Stimulated activated CD4-positive, alpha-beta T cell treated with anti-CD3 and anti-CD28 coated beads, TNF-alpha, amount 100 ng/mL, for 24 hours (primary cell): ENCODE data around the gene CHL1.

ENCODE experiments used
- DNase-seq, 3 experiments: peaks; one replicate each; pipeline ENCODE4 v3.0.0-alpha.2; 2020; ENCODE audit warnings: low read depth in 3 of 3

CHL1 gene, protein sequence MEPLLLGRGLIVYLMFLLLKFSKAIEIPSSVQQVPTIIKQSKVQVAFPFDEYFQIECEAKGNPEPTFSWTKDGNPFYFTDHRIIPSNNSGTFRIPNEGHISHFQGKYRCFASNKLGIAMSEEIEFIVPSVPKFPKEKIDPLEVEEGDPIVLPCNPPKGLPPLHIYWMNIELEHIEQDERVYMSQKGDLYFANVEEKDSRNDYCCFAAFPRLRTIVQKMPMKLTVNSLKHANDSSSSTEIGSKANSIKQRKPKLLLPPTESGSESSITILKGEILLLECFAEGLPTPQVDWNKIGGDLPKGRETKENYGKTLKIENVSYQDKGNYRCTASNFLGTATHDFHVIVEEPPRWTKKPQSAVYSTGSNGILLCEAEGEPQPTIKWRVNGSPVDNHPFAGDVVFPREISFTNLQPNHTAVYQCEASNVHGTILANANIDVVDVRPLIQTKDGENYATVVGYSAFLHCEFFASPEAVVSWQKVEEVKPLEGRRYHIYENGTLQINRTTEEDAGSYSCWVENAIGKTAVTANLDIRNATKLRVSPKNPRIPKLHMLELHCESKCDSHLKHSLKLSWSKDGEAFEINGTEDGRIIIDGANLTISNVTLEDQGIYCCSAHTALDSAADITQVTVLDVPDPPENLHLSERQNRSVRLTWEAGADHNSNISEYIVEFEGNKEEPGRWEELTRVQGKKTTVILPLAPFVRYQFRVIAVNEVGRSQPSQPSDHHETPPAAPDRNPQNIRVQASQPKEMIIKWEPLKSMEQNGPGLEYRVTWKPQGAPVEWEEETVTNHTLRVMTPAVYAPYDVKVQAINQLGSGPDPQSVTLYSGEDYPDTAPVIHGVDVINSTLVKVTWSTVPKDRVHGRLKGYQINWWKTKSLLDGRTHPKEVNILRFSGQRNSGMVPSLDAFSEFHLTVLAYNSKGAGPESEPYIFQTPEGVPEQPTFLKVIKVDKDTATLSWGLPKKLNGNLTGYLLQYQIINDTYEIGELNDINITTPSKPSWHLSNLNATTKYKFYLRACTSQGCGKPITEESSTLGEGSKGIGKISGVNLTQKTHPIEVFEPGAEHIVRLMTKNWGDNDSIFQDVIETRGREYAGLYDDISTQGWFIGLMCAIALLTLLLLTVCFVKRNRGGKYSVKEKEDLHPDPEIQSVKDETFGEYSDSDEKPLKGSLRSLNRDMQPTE (N-terminal part only)

DNA sequence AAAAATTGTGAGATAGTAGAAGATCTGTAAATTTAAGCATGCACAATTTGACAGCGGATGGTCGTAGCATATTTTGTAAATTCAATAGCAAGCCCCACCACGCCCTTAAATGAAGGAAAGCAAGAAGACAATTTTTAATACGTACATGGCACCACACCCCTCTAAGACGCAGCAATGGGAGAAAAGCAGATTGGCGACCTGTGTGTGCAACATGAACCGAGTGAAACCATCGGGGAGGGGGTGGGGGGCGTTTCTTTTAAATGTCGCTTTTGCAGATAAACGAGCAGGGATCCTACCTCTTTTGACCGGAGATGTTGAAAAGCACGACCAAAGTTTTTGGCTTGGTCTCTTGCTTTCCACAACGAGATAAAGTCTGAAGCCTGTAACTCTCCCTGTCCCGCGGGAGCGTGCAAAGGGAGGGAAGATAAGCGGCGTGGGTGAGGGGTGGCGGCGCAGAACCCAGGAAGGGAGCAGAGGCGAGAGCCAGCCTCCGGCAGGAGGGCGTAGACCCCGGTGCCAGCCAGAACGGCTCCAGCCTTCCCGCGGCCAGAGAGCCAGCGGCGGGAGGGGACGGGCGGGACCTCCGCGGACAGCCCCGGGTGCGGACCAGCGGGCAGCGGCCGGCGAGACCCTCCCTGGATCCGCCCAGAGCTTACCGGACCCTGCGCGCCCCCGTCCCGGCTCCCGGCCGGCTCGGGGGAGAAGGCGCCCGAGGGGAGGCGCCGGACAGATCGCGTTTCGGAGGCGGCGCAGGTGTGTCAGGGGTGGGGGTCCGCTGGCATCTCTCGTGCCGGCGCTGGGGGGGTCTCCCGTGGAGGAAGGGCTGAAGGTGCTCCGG, at the start of gene CHL1:
CHL1 (plus strand) TSS at position 453 of the 838 bp plus-strand sequence. CDS start 123,014 bp downstream, outside the sequence.
- no peak for DNase-seq

- no peak for DNase-seq
Observed at GRCh38 chr3:151614-152189, 44.9 kb upstream of the CHL1 start.

GRCh38 chr3:159974-160373, 36.6 kb upstream of the CHL1 start:
- no peak for DNase-seq

- no peak for DNase-seq
Observed at GRCh38 chr3:166071-166470, 30.5 kb upstream of the CHL1 start.

DNA sequence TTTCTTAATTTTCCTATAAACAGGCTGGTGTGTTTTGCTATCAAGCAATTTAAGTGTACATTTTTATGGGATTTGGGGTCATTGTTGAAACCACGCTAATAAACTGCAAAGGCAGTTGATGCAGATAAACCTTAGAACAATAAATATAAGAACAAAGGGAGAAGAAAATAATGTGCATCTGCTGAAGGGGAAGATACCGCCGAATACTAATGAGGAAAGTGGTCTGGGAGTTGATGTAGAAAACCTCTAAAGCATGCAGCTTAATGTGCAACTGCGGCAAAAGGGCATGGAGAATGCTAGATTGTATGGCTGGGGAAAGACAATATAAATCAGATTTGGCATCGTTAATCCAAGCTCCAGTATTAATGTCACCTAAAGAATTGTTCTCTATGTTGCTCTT, 29.8 kb upstream of the CHL1 start:
- DNase-seq = no peak

GRCh38 chr3:173886-174285, 22.7 kb upstream of the CHL1 start:
- no peak for DNase-seq

- DNase-seq = no peak
Observed at GRCh38 chr3:184976-185375, 11.6 kb upstream of the CHL1 start.

GRCh38 chr3:192215-192929, 4.2 kb upstream of the CHL1 start:
- DNase-seq = no peak

DNA sequence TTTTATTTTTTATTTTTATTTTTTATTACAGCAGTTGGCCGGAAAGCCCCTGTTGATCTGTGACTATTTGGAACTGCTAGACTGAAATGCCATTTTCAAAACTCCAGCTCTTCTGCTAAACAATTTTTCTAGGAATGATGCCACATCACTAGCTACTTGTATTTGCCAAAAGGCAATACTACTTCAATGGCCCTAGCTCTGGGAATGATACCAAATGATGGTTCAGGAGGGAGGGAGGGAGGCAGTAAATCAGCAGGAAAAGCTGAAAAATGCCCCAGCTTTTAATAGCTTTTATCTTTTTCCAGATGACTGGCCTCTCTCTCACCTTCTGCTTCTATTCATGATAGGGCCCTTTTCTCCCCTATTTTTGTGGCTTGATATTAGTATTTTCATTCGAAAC, 2.6 kb upstream of the CHL1 start:
- no peak for DNase-seq

GRCh38 chr3:194421-194820, 2.1 kb upstream of the CHL1 start:
- no peak for DNase-seq

GRCh38 chr3:195666-196065, 897 bp upstream of the CHL1 start:
- no peak for DNase-seq

DNA sequence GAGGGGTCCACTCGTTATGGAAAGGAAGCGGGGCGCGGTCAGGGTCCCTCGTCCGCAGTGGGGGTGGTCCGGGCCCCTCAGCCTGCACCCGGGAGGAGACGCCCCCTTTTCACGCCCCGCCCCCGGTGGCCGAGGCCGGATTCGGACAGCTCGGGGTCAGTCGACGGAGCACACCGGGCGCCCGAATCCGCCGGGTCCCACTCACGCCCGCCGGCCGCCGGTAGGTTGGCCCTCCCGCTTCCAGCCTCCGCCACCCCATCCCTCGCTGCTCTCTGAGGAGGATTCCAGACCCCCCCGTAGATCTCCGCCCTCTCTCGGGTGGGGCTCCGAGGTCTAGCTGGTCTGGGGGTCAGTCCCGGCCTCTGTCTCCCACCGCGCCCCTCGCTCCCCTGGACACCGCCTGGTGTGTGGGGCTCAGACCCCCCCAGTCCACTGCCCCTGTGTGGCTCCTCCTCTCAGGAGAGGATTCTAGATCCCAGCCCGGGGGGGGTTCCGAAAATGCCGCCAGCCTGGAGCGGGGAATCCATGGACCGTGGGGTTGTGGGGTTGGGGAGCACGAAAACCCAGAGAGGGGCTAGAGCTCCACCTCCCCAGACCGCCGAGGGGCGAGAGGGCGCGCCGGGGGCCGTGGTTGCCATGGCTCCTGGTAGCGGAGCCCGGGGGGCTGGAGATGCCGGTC, 725 bp downstream of the CHL1 start:
- DNase-seq = no peak

- DNase-seq = no peak
Observed at GRCh38 chr3:197828-198491, 1.4 kb downstream of the CHL1 start.

DNA sequence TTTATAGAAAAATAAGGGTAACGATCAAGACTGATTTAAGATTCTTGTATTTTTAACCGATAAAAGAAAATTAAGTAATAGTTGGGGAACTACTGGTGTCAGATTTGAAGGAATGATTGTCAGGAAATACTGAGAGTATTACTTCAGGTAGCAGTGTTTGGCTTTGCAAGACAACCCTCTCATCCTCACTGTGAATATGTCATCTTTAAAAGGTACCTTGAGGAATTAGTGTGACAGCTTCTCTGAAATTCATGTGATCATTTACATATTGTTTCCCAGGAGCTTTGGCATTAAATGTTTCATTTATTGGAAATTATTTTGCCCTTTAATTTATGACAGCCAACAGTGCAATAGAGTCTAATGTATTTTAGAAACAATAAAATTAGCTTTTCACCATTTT, 3.3 kb downstream of the CHL1 start:
- DNase-seq = no peak

GRCh38 chr3:200758-201325, 4.3 kb downstream of the CHL1 start:
- no peak for DNase-seq

GRCh38 chr3:204102-204501, 7.5 kb downstream of the CHL1 start:
- no peak for DNase-seq

DNA sequence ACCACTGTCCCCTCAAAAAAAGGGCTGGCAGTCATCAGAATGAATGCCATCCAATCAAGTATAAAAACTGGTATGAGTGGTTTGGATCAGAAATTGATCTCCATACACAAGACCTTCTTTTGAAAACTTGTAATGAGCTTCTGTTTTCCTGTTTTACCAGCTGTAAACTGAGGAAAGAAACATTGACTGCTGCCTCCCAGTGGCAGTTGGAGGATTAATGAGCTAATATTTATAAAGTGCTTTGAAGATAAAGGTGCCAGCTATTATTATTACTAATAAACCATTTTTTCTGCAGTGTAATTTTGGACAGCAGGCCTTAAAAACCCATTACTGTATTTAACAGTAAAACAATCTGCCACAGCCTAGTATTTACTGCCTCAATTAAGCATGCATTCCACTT, 11.4 kb downstream of the CHL1 start:
- no peak for DNase-seq

DNA sequence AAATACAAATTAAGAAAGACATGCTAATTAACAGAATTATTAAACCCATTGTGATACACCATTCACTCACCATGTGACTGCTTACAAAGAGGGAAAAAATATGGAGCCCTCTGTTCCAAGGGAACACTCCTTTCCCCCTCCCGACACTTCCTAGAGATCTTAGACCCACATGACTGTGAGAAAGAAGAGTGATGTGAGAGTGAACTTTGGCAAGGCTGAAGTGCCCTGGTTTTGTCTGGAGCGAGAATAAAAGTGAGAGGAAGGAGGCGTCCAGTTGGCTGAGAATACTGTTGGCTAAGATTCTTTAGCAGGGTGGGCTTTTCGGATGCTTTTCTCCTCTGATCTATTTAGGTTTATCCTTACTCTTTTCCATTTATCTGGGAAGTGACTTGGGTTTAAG, 14.1 kb downstream of the CHL1 start:
- no peak for DNase-seq

GRCh38 chr3:212432-212831, 15.9 kb downstream of the CHL1 start:
- no peak for DNase-seq
